ENCODE results near the gene XYLT2. TPM values are rescaled to one million over a fixed set of nuclear protein-coding genes. Genes with fewer than 3 reads are reported as not detected.
A peak's percentile ranks its signal among the peaks of the same experiment; 100 is the strongest.

XYLT2 gene
- polyA plus RNA-seq, 2 of the 4 experiments (the other 2 are of a cell fraction): 9.7 to 15.8 TPM

GRCh38 chr17:50362661-50363060, 16.7 kb downstream of the XYLT2 start:
- no peak for FAIRE-seq
- H3K4me1 ChIP-seq: peaks cover 3% of the 10 kb centered on the region; the same call in 1 of the 3 replicates
- peak; percentile 81 for TF ChIP-seq ZC3H11A (IDR thresholded peaks at IDR 0.05)
- TF ChIP-seq RFX5 (IDR thresholded peaks at IDR 0.05): no peak
- no peaks in the 10 kb centered on the region for H3K9me3 ChIP-seq
- CTCF ChIA-PET: interaction anchor here (0.9 to 33.9 kb wide), 22 partner anchors 9 to 211 kb away, joined by 3 to 445 read pairs (median 6); partner anchors contain the start of genes COL1A1, EME1, LRRC59 and MRPL27
- no peak overlapping the region for H3K4me3 ChIP-seq
- no peak overlapping the region for H3K4me2 ChIP-seq
- WGBS (ENCODE audit: missing lambda C conversion rate): 87% methylated on average over 7 of the region's 7 CpGs
- POLR2A ChIA-PET: interaction anchor here (1.0 to 1.3 kb wide), 3 partner anchors 8 to 35 kb away, joined by 3 to 6 read pairs (median 3); partner anchors contain the start of genes LRRC59 and XYLT2
- ATAC-seq: no peak
- no peak overlapping the region for H3K27ac ChIP-seq
- DNase-seq (ENCODE audit: low read depth in 1 of 2, low spot score in 1 of 2): no peak

- 86% methylated on average over 8 of the region's 8 CpGs for WGBS (ENCODE audit: missing lambda C conversion rate)
- no peak for TF ChIP-seq CBX2 (IDR thresholded peaks at IDR 0.05; ENCODE audit: borderline replicate concordance, low read depth)
- TF ChIP-seq HMGXB4 (CRISPR knock-in tag; IDR thresholded peaks at IDR 0.05; ENCODE audit: borderline replicate concordance): no peak
- no peak for TF ChIP-seq ZFP36 (IDR thresholded peaks at IDR 0.05; ENCODE audit: borderline replicate concordance, partially characterized antibody)
- TF ChIP-seq ZC3H11A (IDR thresholded peaks at IDR 0.05): no peak
- TF ChIP-seq NPAS2 (CRISPR knock-in tag; IDR thresholded peaks at IDR 0.05; ENCODE audit: borderline replicate concordance): no peak
- TF ChIP-seq PHF8 (IDR thresholded peaks at IDR 0.05; ENCODE audit: borderline replicate concordance, low read depth): no peak
- no peak for TF ChIP-seq MYC (IDR thresholded peaks at IDR 0.05; ENCODE audit: borderline replicate concordance, low read length)
- no peak for TF ChIP-seq HDAC2 (IDR thresholded peaks at IDR 0.05)
- no peak for TF ChIP-seq ELK1 (IDR thresholded peaks at IDR 0.05; ENCODE audit: low read depth, low read length)
- ATAC-seq: peak in 1 of 2 experiments; percentile 19; a peak in 3 of 6 replicates
- POLR2A ChIA-PET: interaction anchor here (1.0 to 1.3 kb wide), 2 partner anchors 17 to 34 kb away, joined by 3 to 6 read pairs; partner anchors contain the start of genes LRRC59 and XYLT2
- Histone ChIP-seq H3K4me1 (peaks cover 3% of the 10 kb centered on the region; the same call in 1 of the 3 replicates), H3K4me3 (no peak overlapping the region), H3K4me2 (no peak overlapping the region), H3K27ac (no peak overlapping the region), H3K9me3 (no peaks in the 10 kb centered on the region)
- CTCF ChIA-PET: interaction anchor here (0.9 to 33.9 kb wide), 11 partner anchors 10 to 162 kb away, joined by 3 to 445 read pairs (median 7); partner anchors contain the start of genes COL1A1, EME1, LRRC59 and MRPL27
- FAIRE-seq: no peak
- DNase-seq (ENCODE audit: low read depth in 1 of 2, low spot score in 1 of 2): no peak
These were observed 17.5 kb downstream of the XYLT2 start for GRCh38 chr17:50363217-50364060.

- no peak overlapping the region for H3K27ac ChIP-seq
- DNase-seq (ENCODE audit: low read depth in 1 of 2, low spot score in 1 of 2) (no peak), ATAC-seq (peak in 1 of 2 experiments; percentile 1; a peak in 3 of 6 replicates), FAIRE-seq (no peak)
- ChIA-PET CTCF (interaction anchor here (1.9 to 33.9 kb wide), 5 partner anchors 12 to 163 kb away, joined by 5 to 445 read pairs (median 87); partner anchors contain the start of genes COL1A1, EME1, LRRC59 and MRPL27), POLR2A (no interaction called here)
- no peak overlapping the region for H3K4me2 ChIP-seq
- no peaks in the 10 kb centered on the region for H3K9me3 ChIP-seq
- peaks cover 3% of the 10 kb centered on the region; the same call in 1 of the 3 replicates for H3K4me1 ChIP-seq
- TF ChIP-seq E2F6 (IDR thresholded peaks at IDR 0.05; ENCODE audit: borderline replicate concordance, low read depth) (no peak), CTCF (IDR thresholded peaks at IDR 0.05) (no peak), POLR2AphosphoS2 (conservative IDR thresholded peaks at IDR 0.05; ENCODE audit: low read length) (no peak), USF2 (IDR thresholded peaks at IDR 0.05) (no peak), NFE2L2 (conservative IDR thresholded peaks at IDR 0.05; ENCODE audit: low read length) (no peak)
- 75% methylated on average over 4 of the region's 4 CpGs for WGBS (ENCODE audit: missing lambda C conversion rate)
- H3K4me3 ChIP-seq: no peak overlapping the region
These were observed 18.1 kb downstream of the XYLT2 start for GRCh38 chr17:50364061-50364458.
